GM19193 (cell line): Measurements from ENCODE around the gene DDIT3.

Experiments used
- POLR2A ChIP-seq: IDR thresholded peaks from 4 replicates; pipeline ENCODE4 v1.6.1; 2011; ENCODE audit not compliant: insufficient read depth, insufficient read length; ENCODE audit errors: extremely low read depth

The DDIT3 gene

DNA sequence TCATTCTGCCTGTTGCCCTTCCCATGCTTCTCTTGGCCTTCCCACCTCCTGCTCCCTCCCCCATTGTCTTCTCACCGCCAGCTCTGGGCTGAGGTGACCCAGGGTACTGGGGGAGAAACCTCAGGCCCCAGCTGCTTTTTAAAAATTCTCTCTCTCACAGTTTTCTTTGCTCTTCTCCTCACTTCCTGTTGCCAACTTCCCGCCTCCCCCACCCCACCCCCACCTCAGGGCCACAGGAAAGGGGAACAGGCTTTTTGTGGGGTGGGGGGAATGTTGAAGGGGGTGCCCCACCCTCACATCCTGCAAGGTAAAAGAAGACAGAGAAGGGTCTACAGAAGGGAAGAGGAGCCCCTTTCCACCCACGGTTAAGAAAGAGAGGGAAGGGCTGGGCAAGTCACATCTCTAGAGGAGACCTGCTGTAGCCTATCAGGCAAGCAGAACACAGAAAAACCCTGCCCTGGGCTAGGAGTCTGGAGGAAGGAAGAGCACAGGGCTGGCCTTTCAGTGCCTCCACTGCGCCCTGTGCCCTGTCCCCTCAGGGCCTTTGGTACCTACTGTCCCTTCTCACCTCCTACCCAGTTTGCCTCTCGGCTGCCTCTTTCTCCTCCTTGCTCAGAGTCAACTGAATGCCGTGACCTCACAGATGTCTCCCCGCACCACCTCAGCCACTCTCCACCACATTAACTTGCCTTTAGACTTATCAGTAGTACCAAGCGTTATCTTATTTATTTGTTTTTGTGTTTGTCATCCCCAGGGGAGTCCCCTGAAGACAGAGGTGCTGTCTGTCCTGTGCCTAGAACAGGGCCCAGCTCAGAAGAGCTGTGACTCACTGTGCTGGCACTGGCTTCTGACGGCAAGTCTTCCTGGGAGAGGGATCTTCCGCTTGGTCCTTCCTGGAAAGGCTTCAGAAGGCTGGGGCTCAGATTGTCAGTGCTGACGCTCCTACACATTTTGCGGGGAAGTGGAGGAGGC, 42.3 kb downstream of the DDIT3 start:
- TF ChIP-seq POLR2A, result peak; percentile 61

DNA sequence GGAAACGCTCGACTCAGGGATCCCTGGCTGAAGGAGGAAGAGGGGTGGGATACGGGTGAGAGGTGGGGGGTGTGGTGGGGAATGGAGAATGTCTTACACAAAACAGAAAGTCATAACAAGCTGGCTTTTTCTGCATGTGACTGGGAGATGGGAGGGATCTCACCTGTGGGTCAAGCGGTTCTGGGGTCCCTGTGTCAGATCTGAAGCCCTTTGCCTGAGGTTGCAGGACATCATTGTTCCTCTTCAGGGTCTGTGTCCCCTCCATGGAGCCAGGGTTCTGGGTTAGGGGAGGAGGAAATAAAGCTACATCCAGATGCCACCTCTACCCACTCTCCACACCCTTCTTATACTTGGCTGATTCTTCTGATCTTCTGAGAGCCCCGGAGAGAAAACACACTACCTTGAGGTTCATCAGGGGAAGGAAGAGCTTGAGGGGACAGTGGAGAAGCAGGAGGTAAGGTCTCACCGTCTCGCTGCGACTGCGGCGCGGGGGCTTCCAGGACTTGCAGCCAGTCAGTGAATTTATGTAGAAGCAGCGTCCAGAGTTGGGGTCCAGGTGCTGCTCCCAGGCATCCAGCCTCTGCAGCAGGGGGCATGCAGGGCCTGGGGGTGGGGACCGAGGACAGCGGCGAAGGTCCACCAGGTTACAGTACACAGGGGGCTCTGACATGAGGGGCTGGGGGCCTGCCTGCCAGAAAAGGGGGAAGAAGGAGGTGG, 43.2 kb downstream of the DDIT3 start:
- no peak for TF ChIP-seq POLR2A

DNA sequence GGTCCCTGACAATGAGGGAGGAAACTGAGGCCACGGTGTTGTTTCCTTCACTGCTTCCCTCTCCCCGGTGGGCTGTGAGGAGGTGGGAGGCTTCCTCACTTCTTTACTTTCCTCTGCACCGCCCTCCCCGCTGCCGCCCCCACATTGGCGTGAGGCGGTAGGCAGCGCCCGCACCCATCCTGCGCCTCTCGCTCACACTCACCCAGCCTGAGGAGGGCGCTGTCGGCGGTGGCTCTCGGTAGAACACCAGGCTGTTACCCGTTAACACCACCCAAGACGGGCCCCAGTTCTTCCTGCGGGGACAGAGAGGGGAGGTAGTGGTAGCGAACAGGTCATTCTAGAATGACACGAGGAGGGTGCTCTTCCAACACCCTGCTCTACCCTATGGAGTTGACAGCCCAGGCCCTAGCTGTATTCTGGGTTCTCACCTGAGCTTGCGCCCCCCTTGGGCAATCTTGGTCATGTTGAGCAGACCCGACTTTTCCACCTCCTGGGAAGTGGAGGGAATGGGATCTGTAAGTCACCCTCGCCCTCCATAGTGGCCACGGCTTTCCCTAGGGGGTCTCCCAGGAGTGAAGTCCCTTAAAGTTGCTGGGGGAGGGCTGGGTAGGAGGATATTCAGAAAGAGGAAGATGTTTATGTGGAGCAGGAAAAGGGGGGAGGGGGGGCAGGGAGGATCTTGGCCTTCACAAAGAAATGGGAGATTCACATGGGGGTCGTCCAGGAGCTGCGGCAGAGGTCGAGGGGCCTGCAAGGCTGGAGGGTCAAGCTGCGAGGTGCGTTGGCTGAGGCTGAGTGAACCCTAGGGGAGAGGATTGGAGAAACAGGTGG, 43.9 kb downstream of the DDIT3 start:
- TF ChIP-seq POLR2A, result peak; percentile 57

DNA sequence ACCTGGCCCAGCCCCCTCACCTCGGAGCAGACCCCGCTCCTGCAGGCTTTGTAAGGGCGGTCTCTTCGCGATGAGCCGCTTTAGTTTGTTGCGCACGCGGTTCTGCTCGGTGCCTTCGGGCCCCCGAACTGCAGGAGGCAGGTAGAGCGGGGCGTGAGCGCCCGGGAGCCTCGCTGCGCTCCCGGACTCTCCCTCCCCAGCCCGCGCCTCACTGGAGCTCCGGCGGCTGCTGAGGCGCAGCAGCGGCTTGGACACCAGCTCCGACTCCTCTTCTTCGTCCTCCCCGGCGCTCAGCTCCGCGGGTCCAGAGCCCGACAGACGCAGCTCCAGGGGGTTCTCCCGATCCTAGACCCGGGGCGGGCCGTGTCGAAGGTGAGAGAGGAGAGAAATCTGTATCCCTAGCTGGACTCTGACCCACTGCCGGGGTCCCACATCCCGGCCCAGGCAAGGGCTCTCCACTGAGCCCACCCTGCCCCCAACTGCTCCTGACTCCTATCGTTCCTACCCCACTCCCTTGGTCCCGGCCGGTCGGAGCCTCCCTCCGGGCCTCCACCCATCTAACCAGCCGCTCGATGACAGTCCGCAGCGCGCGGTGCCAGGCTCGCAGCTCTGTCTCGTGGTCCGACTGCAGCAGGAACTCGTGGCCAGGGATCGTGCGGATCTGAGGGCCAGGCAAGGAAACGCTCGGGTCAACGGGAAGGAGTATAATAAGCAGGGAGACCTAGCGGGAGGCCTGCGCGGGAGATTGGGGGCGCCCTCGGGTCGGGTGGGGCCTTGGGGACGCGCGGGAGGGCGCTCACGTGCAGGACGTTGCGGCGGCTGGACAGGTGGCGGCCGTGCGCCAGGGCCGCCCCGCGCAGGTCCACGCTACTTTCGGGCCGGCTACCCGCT, 44.8 kb downstream of the DDIT3 start:
- TF ChIP-seq POLR2A, result no peak

DNA sequence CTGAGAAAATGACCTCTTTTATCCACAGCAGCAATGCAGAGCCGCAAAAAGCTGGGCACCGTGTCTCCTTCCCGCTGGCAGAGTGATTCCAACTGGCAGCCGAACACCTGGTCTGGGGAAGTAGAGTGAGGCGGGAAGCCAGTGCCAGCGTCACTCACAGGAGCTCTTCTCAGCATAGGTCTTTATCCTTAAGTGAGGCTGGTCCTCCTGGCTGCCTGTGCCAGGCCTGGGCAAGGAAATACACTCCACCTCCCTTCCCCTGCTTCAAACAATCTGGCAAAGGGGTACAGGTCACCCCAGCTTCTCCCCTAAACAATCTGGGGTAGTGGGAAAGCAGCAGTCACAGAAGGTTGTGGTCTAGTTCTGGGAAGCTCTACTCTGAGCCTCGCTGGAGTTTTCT, 45.5 kb downstream of the DDIT3 start:
- no peak for TF ChIP-seq POLR2A

DNA sequence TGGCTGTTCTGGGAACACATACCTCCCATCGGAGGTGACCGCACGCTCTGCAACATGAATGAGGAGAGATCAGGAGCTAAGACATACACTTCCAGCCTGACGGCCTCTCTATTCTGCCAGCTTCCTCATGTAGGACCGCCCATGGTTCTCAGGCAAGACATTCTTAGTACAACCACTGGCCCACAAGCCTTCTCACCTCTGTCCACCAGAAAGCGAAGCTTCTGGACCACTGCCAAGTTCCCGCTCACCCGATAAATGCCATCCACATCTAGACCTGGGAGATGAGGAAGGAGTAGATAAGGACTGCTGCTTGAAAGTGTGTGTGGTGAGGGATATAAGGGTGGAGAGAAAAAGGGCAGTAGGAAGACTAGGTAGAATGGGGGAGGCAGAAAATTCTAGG, 45.9 kb downstream of the DDIT3 start:
- no peak for TF ChIP-seq POLR2A

DNA sequence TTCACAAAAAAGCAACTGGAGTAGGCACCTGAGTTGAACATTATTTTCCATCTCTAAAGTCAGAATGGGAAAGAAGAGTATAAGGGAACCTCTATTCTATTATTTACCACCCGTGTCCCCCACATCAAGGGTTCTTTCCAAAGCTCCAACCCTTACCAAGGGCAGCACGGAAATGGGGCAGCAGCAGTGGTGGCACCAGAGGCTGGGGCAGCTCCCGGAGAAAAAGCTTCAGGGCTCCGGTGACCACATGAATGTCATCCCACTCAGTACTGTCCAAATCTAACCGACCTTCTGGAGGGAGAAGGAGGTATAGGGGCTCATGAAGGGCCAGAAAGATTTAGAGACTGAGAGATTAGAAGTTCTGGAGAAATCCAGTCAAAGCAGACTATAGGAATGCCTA, 46.4 kb downstream of the DDIT3 start:
- no peak for TF ChIP-seq POLR2A

DNA sequence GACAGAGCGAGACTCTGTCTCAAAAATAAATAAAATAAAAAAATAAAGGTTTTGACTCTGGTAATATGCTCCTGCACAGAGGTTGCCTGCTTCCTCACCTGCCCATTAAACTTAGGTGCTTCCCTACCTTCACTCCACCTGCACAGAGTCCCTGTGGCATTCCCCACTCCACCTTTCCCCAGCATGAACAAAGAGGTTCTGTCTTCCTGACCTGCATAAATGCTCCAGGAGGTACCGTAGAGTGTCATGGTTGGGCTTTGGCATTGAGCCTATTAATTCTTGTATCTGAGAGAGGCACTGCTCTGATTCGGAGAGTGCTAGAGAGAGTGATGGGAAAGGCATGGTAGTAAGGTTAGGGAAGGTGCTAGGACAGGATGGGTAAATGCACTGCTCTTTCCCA, 46.9 kb downstream of the DDIT3 start:
- no peak for TF ChIP-seq POLR2A

DNA sequence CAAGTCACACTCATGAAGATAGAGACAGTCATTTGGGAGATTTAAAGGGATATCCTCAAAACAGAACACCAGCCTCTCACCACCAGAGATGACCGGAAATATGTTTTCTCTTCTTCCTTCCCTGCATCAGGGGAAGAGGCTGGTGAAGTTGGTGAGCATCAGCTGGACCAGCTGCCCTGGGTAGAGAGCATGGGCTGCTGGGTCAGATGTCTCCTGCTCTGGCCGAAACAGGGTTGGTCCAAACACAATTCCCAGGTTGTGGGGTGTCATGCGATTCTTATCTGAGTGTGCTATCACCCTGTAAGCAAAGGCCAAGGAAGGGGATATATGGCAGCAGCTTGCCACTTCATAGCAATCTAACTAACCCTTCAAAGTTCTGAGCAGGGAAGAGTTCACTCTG, 47.9 kb downstream of the DDIT3 start:
- no peak for TF ChIP-seq POLR2A

DNA sequence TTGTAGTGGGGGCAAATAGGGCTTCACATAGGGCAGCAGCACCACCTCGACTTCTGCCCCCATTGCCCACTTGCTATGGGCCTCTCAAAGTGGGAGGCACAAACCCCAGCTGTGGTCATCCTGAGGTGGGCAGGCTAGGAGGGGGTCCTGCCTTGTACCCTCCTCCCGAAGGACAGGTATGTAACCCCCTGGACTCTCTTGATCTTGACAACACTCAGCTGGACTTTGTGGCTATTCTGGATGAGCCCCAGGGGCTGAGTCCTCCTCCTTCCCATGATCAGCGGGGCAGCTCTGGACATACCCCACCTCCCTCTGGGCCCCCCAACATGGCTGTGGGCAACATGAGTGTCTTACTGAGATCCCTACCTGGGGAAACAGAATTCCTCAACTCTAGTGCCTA, 48.7 kb downstream of the DDIT3 start:
- no peak for TF ChIP-seq POLR2A

DNA sequence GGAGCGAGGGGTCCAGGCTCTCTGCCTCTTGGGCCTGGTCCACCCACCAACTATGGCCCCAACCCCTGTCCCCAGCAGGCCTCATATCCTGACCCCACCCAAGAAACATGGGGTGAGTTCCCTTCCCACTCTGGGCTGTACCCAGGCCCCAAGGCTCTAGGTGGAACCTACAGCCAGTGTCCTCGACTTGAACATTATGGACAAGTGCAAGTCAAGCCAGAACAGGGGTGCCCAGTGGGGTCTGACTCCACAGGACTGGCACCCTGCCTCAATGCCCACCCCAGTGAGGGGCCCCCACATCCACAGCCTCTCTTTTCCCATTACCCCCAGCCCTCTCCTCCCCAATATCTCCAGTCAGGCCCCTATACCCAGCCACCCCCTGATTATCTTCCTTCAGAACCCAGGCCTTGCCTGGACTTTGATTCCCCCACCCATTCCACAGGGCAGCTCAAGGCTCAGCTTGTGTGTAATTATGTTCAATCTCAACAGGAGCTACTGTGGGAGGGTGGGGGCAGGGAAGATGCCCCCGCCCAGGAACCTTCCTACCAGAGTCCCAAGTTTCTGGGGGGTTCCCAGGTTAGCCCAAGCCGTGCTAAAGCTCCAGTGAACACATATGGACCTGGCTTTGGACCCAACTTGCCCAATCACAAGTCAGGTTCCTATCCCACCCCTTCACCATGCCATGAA, 49.2 kb downstream of the DDIT3 start:
- TF ChIP-seq POLR2A, result peak; percentile 34

DNA sequence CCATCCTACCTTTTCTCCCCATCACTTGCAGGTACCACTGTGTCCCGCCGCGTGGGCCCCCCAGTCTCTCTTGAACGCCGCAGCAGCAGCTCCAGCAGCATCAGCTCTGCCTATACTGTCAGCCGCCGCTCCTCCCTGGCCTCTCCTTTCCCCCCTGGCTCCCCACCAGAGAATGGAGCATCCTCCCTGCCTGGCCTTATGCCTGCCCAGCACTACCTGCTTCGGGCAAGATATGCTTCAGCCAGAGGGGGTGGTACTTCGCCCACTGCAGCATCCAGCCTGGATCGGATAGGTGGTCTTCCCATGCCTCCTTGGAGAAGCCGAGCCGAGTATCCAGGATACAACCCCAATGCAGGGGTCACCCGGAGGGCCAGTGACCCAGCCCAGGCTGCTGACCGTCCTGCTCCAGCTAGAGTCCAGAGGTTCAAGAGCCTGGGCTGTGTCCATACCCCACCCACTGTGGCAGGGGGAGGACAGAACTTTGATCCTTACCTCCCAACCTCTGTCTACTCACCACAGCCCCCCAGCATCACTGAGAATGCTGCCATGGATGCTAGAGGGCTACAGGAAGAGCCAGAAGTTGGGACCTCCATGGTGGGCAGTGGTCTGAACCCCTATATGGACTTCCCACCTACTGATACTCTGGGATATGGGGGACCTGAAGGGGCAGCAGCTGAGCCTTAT, 49.9 kb downstream of the DDIT3 start:
- TF ChIP-seq POLR2A, result no peak
